K562 (cell line): ENCODE data around the gene ATAD2B. TPM values are rescaled to one million over a fixed set of nuclear protein-coding genes. Genes with fewer than 3 reads are reported as not detected.
"Not testable (repeated sequence)": the region's sequence is repeated elsewhere in the genome, so short reads cannot be mapped to it uniquely, and the experiment has no call there.

Experiments used
- ATAC-seq: fragments of 200-7000 bp; cut with Tn5 transposase; 3 replicates; pipeline ENCODE4 v1.9.1; 2020; ENCODE audit warnings: moderate library complexity
- BruUV-seq: library from RNA; stranded (reverse); fragments of 400-500 nt; replicated peaks from 2 replicates; lab custom pipeline; 2021; lab: Mats Ljungman, UMichigan
- CTCF ChIA-PET: fragments of 300-600 bp; formaldehyde crosslinking; extraction: SDS; loops from one replicate; lab custom pipeline; 2021; ENCODE audit warnings: low intra/inter-chr PET ratio; lab: Yijun Ruan, JAX
- POLR2A ChIA-PET: fragments of 300-600, 350-650 bp; sonication (Branson Sonifier 250); formaldehyde crosslinking; extraction: SDS; loops from one replicate; lab custom pipeline; 2021; ENCODE audit warnings: antibody characterized with exemption, inconsistent platforms; lab: Yijun Ruan, JAX
- DNase-seq, 4 experiments: peaks; one replicate each; pipeline versions ENCODE4 v3.0.0 to v3.0.0-alpha.2; 2011 to 2018; ENCODE audit warnings: low spot score in 3 of 4, mixed read lengths in 3 of 4; ENCODE audit errors: extremely low read depth in 1 of 4
- FAIRE-seq: peaks from 2 replicates; lab custom pipeline; 2011; peaks lifted over from hg19 to GRCh38; lab: Jason Lieb, UNC
- H2AFZ ChIP-seq: 2 replicates; pipeline ENCODE4 v1.6.0; 2011; ENCODE audit warnings: low read depth, low read length, control low read depth, inconsistent platforms
- H3K27ac ChIP-seq: fragments of 200-600 bp; 3 replicates; pipeline ENCODE4 v1.8.0; 2011; ENCODE audit warnings: low read depth, mild to moderate bottlenecking, control low read depth, inconsistent platforms, low read length, moderate library complexity, mixed read lengths; ENCODE audit errors: extremely low read depth
- H3K27me3 ChIP-seq, 2 experiments: fragments of 300-600 bp in 1 of 2; 2 replicates in 1 of 2; 3 replicates in 1 of 2; pipeline versions ENCODE4 v1.6.0 to v1.8.0; 2011; ENCODE audit warnings: inconsistent platforms in 2 of 2, low read length in 2 of 2, mild to moderate bottlenecking in 1 of 2, mixed read lengths in 1 of 2, moderate library complexity in 1 of 2; ENCODE audit not compliant: control insufficient read depth in 2 of 2, insufficient read depth in 2 of 2
- H3K36me3 ChIP-seq: fragments of 300-600 bp; 3 replicates; pipeline ENCODE4 v1.8.0; 2011; ENCODE audit warnings: mild to moderate bottlenecking, low read length, inconsistent platforms; ENCODE audit not compliant: control insufficient read depth, insufficient read depth
- H3K4me1 ChIP-seq, 2 experiments: fragments of 200-600 bp in 1 of 2; replicated peaks in 1 of 2; 2 replicates in 1 of 2; 3 replicates in 1 of 2; pipeline versions ENCODE4 v1.5.1 to v1.8.0; 2011; ENCODE audit warnings: inconsistent platforms in 2 of 2, low read length in 2 of 2, mild to moderate bottlenecking in 1 of 2, mixed read lengths in 1 of 2, moderate library complexity in 1 of 2; ENCODE audit not compliant: control insufficient read depth in 2 of 2, insufficient read depth in 2 of 2
- H3K4me2 ChIP-seq: 2 replicates; pipeline ENCODE4 v1.6.1; 2011; ENCODE audit warnings: low read length, control low read depth, inconsistent platforms, mixed read lengths; ENCODE audit not compliant: insufficient read depth
- H3K4me3 ChIP-seq: fragments of 200-600 bp; sonication (generic), shearing (Covaris generic); 2 replicates; pipeline ENCODE4 v1.5.1; 2016; ENCODE audit warnings: control low read depth, inconsistent platforms
- H3K79me2 ChIP-seq: fragments of 200-600 bp; 3 replicates; pipeline ENCODE4 v1.8.0; 2011; ENCODE audit warnings: low read length, inconsistent platforms; ENCODE audit not compliant: control insufficient read depth, insufficient read depth
- H3K9ac ChIP-seq, 2 experiments: 2 replicates each; pipeline versions ENCODE4 v1.6.0 to v1.6.1; 2011; ENCODE audit warnings: low read depth in 2 of 2, low read length in 2 of 2, control low read depth in 1 of 2, inconsistent platforms in 1 of 2, mild to moderate bottlenecking in 1 of 2, mixed read lengths in 1 of 2; ENCODE audit not compliant: insufficient read depth in 1 of 2
- H3K9me1 ChIP-seq: one replicate; pipeline ENCODE4 v1.6.0; 2011; ENCODE audit warnings: inconsistent platforms, mild to moderate bottlenecking, low read length, moderate library complexity; ENCODE audit not compliant: control insufficient read depth, insufficient read depth
- H3K9me3 ChIP-seq: replicated peaks from 2 replicates; pipeline ENCODE4 v1.5.1; 2011; ENCODE audit warnings: low read depth, low read length, inconsistent platforms; ENCODE audit not compliant: control insufficient read depth, insufficient read depth
- H4K20me1 ChIP-seq: replicated peaks from 2 replicates; pipeline ENCODE4 v1.6.1; 2011; ENCODE audit warnings: low read length, inconsistent platforms, mixed read lengths; ENCODE audit not compliant: control insufficient read depth, insufficient read depth
- NCOA6 ChIP-seq: fragments of 450-650 bp; IDR thresholded peaks from 2 replicates; pipeline ENCODE4 v1.6.1; 2017; ENCODE audit warnings: mild to moderate bottlenecking
- SAP30 ChIP-seq: fragments of 200-600 bp; sonication (generic); IDR thresholded peaks from 2 replicates; pipeline ENCODE4 v1.6.1; 2012; ENCODE audit warnings: borderline replicate concordance, low read depth, mild to moderate bottlenecking, moderate library complexity, low read length, control low read depth, inconsistent platforms; ENCODE audit not compliant: insufficient read depth, poor library complexity, severe bottlenecking
- WGBS: fragments of 100-300 bp; shearing (Covaris generic); methylation state at CpG from one replicate; pipeline ENCODE4 v1.1.6; 2016; ENCODE audit warnings: low coverage, mixed read lengths; ENCODE audit not compliant: insufficient coverage; ENCODE audit errors: missing lambda C conversion rate; 5-methylcytosine and 5-hydroxymethylcytosine counted together
- in situ Hi-C: fragments of 300-500 bp; cut with MboI; formaldehyde crosslinking; loops from 4 replicates; pipeline ENCODE4 v1.15.0; 2018; ENCODE audit warnings: inconsistent platforms, mixed read lengths
- intact Hi-C: fragments of 100-400 bp; cut with micrococcal nuclease; formaldehyde crosslinking; loops from 2 replicates; pipeline ENCODE4 v1.14.2; 2022
- polyA plus RNA-seq, 8 experiments: library from polyadenylated mRNA; depleted of rRNA in 4 of 8; stranded (reverse) in 5 of 8; unstranded in 3 of 8; fragments of >200 nt; fragmentation: Nextera tagmentation in 2 of 8; fragmentation: Illumina TruSeq in 1 of 8; extraction: Ambion mirVana in 2 of 8; extraction: Trizol in 1 of 8; gene quantifications; 2 replicates each; pipeline versions ENCODE4 v1.2.1 to v1.2.3, GENCODE V29; 2011 to 2014; ENCODE audit warnings: inconsistent platforms in 1 of 8, missing spikeins in 1 of 8
- total RNA-seq, 7 experiments: library from RNA; depleted of rRNA in 6 of 7; stranded (reverse); fragments of >200 nt in 6 of 7; fragmentation: Illumina TruSeq in 2 of 7; extraction: Trizol in 2 of 7; gene quantifications; 2 replicates each; pipeline versions ENCODE4 v1.2.1 to v1.2.3, GENCODE V29; 2011 to 2021; ENCODE audit warnings: low replicate concordance in 1 of 7
- TF ChIP-seq, protein P1 (sequence below), 3 experiments: fragments of 200-800 bp in 1 of 3; fragments of 250-450 bp in 1 of 3; fragments of 450-650 bp in 1 of 3; sonication (Bioruptor Pico) in 1 of 3; sonication (Bioruptor generic) in 1 of 3; formaldehyde crosslinking in 1 of 3; IDR thresholded peaks; 2 replicates each; pipeline versions ENCODE4 v1.6.1 to v1.8.0; 2016 to 2022; ENCODE audit warnings: mild to moderate bottlenecking in 2 of 3, missing genetic modification characterization in 2 of 3, missing compliant biosample characterization in 1 of 3, moderate library complexity in 1 of 3

ATAD2B gene
- total and polyA plus RNA-seq, 9 of the 15 experiments (the other 6 are each of a cell fraction or from before 2014, with no cell fraction given), result 3.2 to 21.6 (median 11.4) TPM

DNA sequence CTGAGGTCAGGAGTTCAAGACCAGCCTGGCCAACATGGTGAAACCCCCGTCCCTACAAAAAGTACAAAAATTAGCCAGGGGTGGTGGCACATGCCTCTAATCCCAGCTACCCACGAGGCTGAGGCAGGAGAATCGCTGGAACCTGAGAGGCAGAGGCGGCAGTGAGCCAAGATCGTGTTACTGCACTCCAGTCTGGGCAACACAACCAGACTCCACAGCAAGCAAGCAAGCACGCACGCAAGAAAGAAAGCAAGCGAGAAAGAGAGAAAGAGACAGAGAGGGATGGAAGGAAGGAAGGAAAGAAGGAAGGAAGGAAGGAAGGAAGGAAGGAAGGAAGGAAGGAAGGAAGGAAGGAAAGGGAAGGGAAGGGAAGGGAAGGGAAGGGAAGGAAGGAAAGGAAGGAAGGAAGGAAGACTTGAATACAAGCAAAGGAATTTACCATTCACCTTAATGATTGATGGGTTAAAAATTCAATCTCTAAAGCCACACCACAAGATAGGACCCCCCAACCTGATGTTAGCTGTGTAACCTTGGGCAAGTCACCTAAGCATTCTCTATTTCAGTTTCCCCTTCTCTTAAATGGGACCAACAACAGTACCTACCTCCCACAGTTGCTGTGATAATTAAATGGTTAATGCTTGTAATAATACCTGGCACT lies 181.7 kb downstream of the ATAD2B start (continued):
- TF ChIP-seq, protein P1, sequence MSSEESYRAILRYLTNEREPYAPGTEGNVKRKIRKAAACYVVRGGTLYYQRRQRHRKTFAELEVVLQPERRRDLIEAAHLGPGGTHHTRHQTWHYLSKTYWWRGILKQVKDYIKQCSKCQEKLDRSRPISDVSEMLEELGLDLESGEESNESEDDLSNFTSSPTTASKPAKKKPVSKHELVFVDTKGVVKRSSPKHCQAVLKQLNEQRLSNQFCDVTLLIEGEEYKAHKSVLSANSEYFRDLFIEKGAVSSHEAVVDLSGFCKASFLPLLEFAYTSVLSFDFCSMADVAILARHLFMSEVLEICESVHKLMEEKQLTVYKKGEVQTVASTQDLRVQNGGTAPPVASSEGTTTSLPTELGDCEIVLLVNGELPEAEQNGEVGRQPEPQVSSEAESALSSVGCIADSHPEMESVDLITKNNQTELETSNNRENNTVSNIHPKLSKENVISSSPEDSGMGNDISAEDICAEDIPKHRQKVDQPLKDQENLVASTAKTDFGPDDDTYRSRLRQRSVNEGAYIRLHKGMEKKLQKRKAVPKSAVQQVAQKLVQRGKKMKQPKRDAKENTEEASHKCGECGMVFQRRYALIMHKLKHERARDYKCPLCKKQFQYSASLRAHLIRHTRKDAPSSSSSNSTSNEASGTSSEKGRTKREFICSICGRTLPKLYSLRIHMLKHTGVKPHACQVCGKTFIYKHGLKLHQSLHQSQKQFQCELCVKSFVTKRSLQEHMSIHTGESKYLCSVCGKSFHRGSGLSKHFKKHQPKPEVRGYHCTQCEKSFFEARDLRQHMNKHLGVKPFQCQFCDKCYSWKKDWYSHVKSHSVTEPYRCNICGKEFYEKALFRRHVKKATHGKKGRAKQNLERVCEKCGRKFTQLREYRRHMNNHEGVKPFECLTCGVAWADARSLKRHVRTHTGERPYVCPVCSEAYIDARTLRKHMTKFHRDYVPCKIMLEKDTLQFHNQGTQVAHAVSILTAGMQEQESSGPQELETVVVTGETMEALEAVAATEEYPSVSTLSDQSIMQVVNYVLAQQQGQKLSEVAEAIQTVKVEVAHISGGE (CRISPR knock-in tag; IDR thresholded peaks at IDR 0.05), result no peak
- TF ChIP-seq SAP30 (no peak), NCOA6 (no peak)
- TF ChIP-seq, all 486 proteins: peak for 0

DNA sequence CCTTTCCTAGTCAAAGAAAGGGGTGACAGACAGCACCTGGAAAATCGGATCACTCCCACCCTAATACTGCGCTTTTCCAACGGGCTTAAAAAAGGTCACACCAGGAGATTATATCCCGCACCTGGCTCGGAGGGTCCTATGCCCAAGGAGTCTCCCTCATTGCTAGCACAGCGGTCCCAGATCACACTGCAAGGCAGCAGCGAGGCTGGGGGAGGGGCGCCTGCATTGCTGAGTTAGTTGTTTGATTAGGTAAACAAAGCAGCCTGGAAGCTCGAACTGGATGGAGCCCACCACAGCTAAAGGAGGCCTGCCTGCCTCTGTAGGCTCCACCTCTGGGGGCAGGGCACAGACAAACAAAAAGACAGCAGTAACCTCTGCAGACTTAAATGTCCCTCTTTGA lies 190.1 kb downstream of the ATAD2B start:
- H4K20me1 ChIP-seq, H3K27ac ChIP-seq, ATAC-seq, BruUV-seq, in situ Hi-C loops, H3K9me1 ChIP-seq, H3K27me3 ChIP-seq, H3K9ac ChIP-seq, DNase-seq, H3K9me3 ChIP-seq, H3K4me3 ChIP-seq, H3K4me1 ChIP-seq, H3K4me2 ChIP-seq, intact Hi-C loops, CTCF ChIA-PET, H3K79me2 ChIP-seq, FAIRE-seq, POLR2A ChIA-PET, H2AFZ ChIP-seq, H3K36me3 ChIP-seq: not testable (repeated sequence)
- WGBS, result 81% methylated on average over 5 of the region's 9 CpGs
